Chondrocyte (in vitro differentiated cells): ENCODE measurements around the gene EFL1. TPM values are rescaled to one million over a fixed set of nuclear protein-coding genes. Genes with fewer than 3 reads are reported as not detected.

Experiments
- DNase-seq: peaks from one replicate; pipeline ENCODE4 v3.0.0; 2021; ENCODE audit warnings: mixed read lengths, low spot score
- H3K27ac Mint-ChIP-seq: one replicate; pipeline ENCODE4 v1.8.0; 2021; ENCODE audit warnings: mild to moderate bottlenecking, moderate library complexity, mixed read lengths; ENCODE audit not compliant: unreplicated experiment
- H3K27me3 Mint-ChIP-seq: 2 replicates; pipeline ENCODE4 v1.8.0; 2021; ENCODE audit warnings: low read depth, mixed read lengths
- H3K36me3 Mint-ChIP-seq: 2 replicates; pipeline ENCODE4 v1.8.0; 2021; ENCODE audit warnings: low read depth, mixed read lengths
- H3K4me1 Mint-ChIP-seq: 2 replicates; pipeline ENCODE4 v1.8.0; 2021; ENCODE audit warnings: low read depth, mild to moderate bottlenecking, mixed read lengths
- H3K4me3 Mint-ChIP-seq: one replicate; pipeline ENCODE4 v1.8.0; 2021; ENCODE audit warnings: mild to moderate bottlenecking, moderate library complexity, mixed read lengths; ENCODE audit not compliant: unreplicated experiment
- H3K9me3 Mint-ChIP-seq: 2 replicates; pipeline ENCODE4 v1.8.0; 2021; ENCODE audit warnings: low read depth, mixed read lengths
- CTCF ChIP-seq: fragments of 200-600 bp; sonication (generic); IDR thresholded peaks from 2 replicates; pipeline ENCODE4 v1.5.0; 2021; ENCODE audit warnings: antibody characterized with exemption, mild to moderate bottlenecking, moderate library complexity
- total RNA-seq: library from RNA; stranded (reverse); gene quantifications from 3 replicates; pipeline ENCODE4 v1.2.1, GENCODE V29; 2021

Gene EFL1
- total RNA-seq, 1 donor from 2014 or later = 16.6 TPM

- no peak for DNase-seq
- H3K4me3 Mint-ChIP-seq = no peak overlapping the region
- no peaks in the 10 kb centered on the region for H3K9me3 Mint-ChIP-seq
- peak overlapping the region; percentile 94 for H3K27ac Mint-ChIP-seq
- peaks cover 79% of the 10 kb centered on the region for H3K4me1 Mint-ChIP-seq
- H3K27me3 Mint-ChIP-seq = no peaks in the 10 kb centered on the region
- peaks cover 5% of the 10 kb centered on the region for H3K36me3 Mint-ChIP-seq
- no peak for TF ChIP-seq CTCF
Measured at GRCh38 chr15:82129761-82130160, 132.8 kb downstream of the EFL1 start.

DNA sequence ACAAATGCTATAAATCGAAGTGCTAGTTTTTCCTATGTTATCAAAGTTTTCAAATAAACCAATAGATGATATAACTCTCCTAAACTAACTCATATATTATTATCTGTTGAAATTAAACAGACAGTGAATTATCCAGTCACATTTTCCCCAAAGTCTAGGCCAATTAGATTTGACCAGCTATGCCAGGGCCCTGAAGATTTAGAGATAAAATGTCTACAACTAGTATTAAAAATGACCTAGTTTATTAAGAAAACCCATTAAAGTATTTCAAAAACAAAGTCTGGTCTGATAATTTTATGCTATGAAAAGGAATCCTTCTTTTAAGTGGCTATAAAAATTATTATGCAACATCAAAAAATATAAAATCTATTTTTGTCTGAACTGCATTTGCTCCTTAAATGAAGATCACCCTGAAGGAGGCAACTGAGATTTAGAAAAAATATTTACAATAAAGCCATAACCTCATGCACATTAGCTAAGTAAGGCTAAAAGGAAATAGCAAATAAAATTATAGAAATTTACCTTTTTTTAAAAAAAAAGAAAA lies 133.3 kb downstream of the EFL1 start:
- peak overlapping the region; percentile 94 for H3K27ac Mint-ChIP-seq
- peaks cover 5% of the 10 kb centered on the region for H3K36me3 Mint-ChIP-seq
- H3K4me3 Mint-ChIP-seq = no peak overlapping the region
- no peaks in the 10 kb centered on the region for H3K9me3 Mint-ChIP-seq
- DNase-seq = no peak
- no peak for TF ChIP-seq CTCF
- peaks cover 81% of the 10 kb centered on the region for H3K4me1 Mint-ChIP-seq
- H3K27me3 Mint-ChIP-seq = no peaks in the 10 kb centered on the region

GRCh38 chr15:82128401-82129148 lies 134.0 kb downstream of the EFL1 start:
- Mint-ChIP-seq H3K27ac (peak overlapping the region; percentile 94), H3K4me1 (peaks cover 80% of the 10 kb centered on the region), H3K36me3 (peaks cover 3% of the 10 kb centered on the region), H3K4me3 (no peak overlapping the region), H3K9me3 (no peaks in the 10 kb centered on the region), H3K27me3 (no peaks in the 10 kb centered on the region)
- no peak for TF ChIP-seq CTCF
- DNase-seq = no peak

GRCh38 chr15:82127581-82127980 lies 135.0 kb downstream of the EFL1 start:
- peaks cover 80% of the 10 kb centered on the region for H3K4me1 Mint-ChIP-seq
- peaks cover 5% of the 10 kb centered on the region for H3K36me3 Mint-ChIP-seq
- H3K9me3 Mint-ChIP-seq = no peaks in the 10 kb centered on the region
- no peak for DNase-seq
- no peaks in the 10 kb centered on the region for H3K27me3 Mint-ChIP-seq
- H3K27ac Mint-ChIP-seq = peak overlapping the region; percentile 94
- no peak for TF ChIP-seq CTCF
- no peak overlapping the region for H3K4me3 Mint-ChIP-seq

GRCh38 chr15:82126346-82126745 lies 136.2 kb downstream of the EFL1 start:
- no peak for TF ChIP-seq CTCF
- Mint-ChIP-seq H3K36me3 (peaks cover 5% of the 10 kb centered on the region), H3K4me3 (no peak overlapping the region), H3K27ac (peak overlapping the region; percentile 62), H3K9me3 (no peaks in the 10 kb centered on the region), H3K27me3 (no peaks in the 10 kb centered on the region), H3K4me1 (peaks cover 81% of the 10 kb centered on the region)
- no peak for DNase-seq
